Neural cell (in vitro differentiated cells): Measurements from ENCODE around the gene RPS4Y2. TPM values are rescaled to one million over a fixed set of nuclear protein-coding genes. Genes with fewer than 3 reads are reported as not detected.

Experiments
- polyA plus RNA-seq: library from polyadenylated mRNA; depleted of rRNA; stranded (reverse); fragments of >200 nt; gene quantifications from 2 replicates; pipeline ENCODE4 v1.2.3, GENCODE V29; 2014

RPS4Y2 gene
- polyA plus RNA-seq, 1 donor from 2014 or later, result not detected

Other genes with a start within 250 kb of the RPS4Y2 start
- 17.8 and 19.6 TPM in 2 replicates for gene EIF1AY, start 180.3 kb upstream of the RPS4Y2 start, polyA plus RNA-seq